Adrenal gland (tissue), 5 donors: ENCODE measurements around the gene TIGD1.

Source experiments
- POLR2A ChIP-seq, 2 donors: fragments of 450-650 bp; IDR thresholded peaks; one replicate each; pipeline ENCODE4 v1.6.1; 2017; ENCODE audit warnings: antibody characterized with exemption in 2 of 2, mild to moderate bottlenecking in 2 of 2, moderate library complexity in 1 of 2
- TF ChIP-seq, protein P1 (sequence below), 6 experiments: fragments of 450-650 bp in 4 of 6; fragments of 200-600 bp in 2 of 6; sonication (generic) in 1 of 6; IDR thresholded peaks; 1 replicate in 5 of 6; 2 replicates in 1 of 6; pipeline versions ENCODE4 v1.5.1 to v1.8.0; 2016 to 2021; ENCODE audit warnings: antibody characterized with exemption in 6 of 6, mild to moderate bottlenecking in 2 of 6, moderate library complexity in 1 of 6
- donor health status: DM: no; HTN: no; CAD: no.

DNA sequence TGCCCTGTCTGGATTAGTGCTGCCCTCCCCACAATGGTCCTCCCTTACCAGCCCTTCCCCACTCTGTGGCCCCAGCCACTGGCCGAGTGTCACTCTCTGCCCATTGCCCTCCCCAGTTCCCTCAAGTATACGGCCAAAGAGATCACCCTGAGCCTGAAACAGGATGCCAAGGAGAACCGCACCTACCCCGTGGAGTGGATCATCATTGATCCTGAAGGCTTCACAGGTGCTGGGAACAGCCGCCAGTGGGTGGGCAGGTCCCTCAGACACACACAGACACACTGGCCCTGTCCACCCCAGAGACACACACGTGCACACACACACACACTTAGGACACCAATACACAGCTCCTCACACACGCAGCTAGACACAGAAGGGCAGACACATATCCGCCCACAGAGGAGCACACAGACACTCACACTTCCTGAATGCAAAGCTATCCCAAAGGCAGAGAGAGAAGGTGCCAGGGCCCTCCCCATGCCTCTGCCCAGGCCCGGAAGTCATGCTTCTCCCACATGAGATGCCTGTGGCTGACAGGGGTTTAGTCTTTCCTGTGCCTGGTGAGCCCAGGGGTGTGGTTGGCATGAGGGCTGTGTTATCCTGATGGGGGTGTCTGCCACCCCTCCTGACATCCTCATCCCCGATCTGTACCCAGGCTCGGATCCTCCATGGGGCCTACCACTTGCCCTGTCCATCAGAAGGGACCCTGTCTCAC is 21.5 kb downstream of the TIGD1 start:
- TF ChIP-seq, protein P1, sequence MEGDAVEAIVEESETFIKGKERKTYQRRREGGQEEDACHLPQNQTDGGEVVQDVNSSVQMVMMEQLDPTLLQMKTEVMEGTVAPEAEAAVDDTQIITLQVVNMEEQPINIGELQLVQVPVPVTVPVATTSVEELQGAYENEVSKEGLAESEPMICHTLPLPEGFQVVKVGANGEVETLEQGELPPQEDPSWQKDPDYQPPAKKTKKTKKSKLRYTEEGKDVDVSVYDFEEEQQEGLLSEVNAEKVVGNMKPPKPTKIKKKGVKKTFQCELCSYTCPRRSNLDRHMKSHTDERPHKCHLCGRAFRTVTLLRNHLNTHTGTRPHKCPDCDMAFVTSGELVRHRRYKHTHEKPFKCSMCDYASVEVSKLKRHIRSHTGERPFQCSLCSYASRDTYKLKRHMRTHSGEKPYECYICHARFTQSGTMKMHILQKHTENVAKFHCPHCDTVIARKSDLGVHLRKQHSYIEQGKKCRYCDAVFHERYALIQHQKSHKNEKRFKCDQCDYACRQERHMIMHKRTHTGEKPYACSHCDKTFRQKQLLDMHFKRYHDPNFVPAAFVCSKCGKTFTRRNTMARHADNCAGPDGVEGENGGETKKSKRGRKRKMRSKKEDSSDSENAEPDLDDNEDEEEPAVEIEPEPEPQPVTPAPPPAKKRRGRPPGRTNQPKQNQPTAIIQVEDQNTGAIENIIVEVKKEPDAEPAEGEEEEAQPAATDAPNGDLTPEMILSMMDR (IDR thresholded peaks at IDR 0.05), result no peak
- no peak for TF ChIP-seq POLR2A (IDR thresholded peaks at IDR 0.05)
